HPDE6-E6E7 (cell line): Measurements from ENCODE around the gene SLC25A15.
A peak's percentile ranks its signal among the peaks of the same experiment; 100 is the strongest.

Source experiments
- DNase-seq: peaks from one replicate; pipeline ENCODE4 v3.0.0; 2011; ENCODE audit warnings: missing footprints; ENCODE audit errors: extremely low spot score

The SLC25A15 gene

GRCh38 chr13:40789275-40790153 lies at the start of gene SLC25A15:
Gene SLC25A15, plus strand, starts transcription at chr13:40789611. Its CDS starts 3,616 bp downstream, at chr13:40793227.
- peak; percentile 32 for DNase-seq

GRCh38 chr13:40749327-40749726 lies 40.1 kb upstream of the SLC25A15 start:
- no peak for DNase-seq

DNA sequence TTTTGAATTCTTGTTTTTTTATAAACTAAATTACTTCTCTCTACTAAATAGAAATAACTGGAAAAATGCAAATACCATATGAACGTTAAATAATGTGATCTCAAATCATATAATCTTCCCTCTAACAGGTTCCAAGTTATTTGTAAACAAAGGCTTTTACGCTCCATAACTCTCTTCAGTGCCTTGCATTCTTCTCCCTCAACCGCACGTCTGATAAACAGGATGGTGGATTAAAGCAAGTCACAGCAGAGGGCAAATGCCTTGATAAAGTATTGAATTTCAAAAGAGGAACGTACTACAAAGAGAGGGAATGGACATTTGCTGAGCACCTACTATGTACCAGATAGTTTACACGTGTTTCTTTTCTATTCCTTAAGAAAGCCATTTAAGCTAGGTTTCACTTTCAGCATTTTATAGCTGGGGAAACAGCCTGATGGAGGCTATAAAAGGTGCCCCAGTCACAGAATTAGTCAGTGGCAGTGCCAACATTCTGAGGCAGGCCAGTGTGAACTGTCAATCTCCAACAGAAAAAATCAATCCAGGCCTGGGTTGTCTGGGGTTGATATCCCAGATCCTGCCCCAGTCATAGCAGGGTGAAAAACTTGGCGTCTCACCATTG lies 34.2 kb upstream of the SLC25A15 start:
- DNase-seq: no peak

DNA sequence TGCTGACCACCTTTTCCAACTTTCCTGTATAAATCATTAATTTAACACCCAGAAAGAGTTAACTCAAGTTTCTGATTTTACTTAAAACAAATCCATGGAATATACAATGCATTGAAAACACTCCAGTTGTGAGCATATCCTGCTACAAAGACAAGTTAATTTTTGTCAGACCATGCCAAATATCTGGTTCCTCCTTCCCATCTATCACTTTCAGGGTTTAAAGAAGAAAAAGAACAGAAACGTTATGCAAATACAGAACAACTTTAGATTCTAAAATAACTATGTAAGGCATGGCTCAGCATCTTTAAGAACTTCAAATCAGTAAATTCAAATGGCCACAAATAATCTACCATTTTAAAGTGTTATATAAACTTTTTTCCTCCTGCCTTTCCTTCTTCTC lies 33.4 kb upstream of the SLC25A15 start:
- DNase-seq: no peak

DNA sequence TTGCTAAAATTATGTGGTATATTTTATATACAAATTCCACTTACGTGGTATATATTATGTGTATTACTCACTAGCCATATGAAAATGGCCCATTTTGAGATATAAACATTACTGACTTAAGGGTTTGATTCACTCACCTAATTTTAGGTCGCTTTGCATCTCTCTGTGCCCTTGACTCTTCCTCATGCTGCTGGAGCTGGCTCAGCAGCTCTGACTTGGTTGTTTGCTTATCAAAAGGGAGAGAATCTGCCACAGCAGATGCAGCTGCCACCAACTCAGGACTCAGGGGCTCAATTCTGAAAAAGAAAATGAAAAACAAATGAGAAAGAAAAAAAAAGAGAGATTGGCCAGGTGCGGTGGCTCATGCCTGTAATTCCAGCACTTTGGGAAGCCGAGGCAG lies 30.6 kb upstream of the SLC25A15 start:
- no peak for DNase-seq

DNA sequence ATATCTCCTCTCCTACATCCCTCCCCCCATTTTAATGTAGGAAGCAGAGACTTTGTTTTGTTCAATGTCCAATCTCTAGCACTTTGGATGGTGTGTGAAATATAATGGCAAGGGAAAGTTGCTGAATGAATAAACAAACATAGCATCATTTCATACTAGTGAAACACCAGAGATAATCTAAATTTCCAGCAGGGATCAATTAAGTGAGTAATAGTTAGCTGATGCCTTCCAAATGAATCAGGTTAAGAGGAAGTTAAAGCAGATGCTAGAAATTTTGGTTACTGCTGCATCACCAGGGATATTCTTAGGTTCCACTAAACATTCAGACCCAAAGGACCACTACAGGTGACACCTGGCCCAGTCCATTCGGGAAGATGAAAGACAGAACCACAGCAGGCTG lies 26.6 kb upstream of the SLC25A15 start:
- no peak for DNase-seq

GRCh38 chr13:40764587-40765403 lies 24.6 kb upstream of the SLC25A15 start:
- no peak for DNase-seq

DNA sequence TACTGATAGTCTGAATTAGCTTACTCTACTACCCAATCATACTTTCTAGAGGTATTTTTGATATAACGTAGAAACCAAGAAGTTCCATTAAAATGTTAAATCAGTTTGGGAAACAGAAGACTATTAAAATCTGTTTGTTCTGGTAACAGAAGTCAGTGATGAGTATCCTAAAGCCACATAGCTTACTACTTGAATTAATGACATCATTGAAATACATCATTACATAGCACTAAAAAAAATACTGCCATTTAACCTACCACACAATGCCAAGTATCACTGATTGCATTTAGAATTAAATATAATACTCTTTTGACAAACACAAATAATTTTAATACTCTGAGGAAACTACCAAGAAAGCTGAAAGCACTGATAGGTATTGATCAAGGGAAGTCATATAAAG lies 23.8 kb upstream of the SLC25A15 start:
- no peak for DNase-seq

- no peak for DNase-seq
These were observed 19.4 kb upstream of the SLC25A15 start for GRCh38 chr13:40769970-40770369.

GRCh38 chr13:40770609-40770933 lies 18.8 kb upstream of the SLC25A15 start:
- DNase-seq: no peak

- DNase-seq: peak; percentile 67
These were observed 18.3 kb upstream of the SLC25A15 start, which contains the start of gene MRPS31 for GRCh38 chr13:40770934-40771618. Gene MRPS31, minus strand, starts transcription at chr13:40771190. Its CDS starts 54 bp downstream, at chr13:40771136.

- no peak for DNase-seq
These were observed 16.5 kb upstream of the SLC25A15 start for GRCh38 chr13:40772765-40773473.

DNA sequence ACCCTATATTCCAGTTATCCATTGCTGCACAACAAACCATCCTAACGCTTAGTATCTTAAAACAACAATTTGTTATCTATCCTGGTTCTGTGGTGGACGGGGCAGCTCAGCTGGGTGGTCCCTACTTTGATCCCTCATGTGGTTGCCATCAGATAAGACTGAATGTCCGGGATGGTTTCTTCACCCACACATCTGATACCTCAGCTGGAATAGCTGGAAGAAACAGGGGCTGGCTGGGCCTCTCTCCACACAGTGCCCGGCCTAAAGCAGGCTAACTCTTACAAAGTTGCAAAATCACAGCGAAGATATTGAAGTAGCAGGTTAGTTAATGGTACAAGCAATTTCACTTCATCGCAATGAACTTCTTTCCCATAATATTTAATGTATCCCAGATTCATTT lies 14.7 kb upstream of the SLC25A15 start:
- DNase-seq: no peak

- DNase-seq: no peak
These were observed 13.2 kb upstream of the SLC25A15 start for GRCh38 chr13:40776232-40776631.

- no peak for DNase-seq
These were observed 12.7 kb upstream of the SLC25A15 start for GRCh38 chr13:40776681-40777165.

- DNase-seq: no peak
These were observed 12.1 kb upstream of the SLC25A15 start for GRCh38 chr13:40777166-40777808.

DNA sequence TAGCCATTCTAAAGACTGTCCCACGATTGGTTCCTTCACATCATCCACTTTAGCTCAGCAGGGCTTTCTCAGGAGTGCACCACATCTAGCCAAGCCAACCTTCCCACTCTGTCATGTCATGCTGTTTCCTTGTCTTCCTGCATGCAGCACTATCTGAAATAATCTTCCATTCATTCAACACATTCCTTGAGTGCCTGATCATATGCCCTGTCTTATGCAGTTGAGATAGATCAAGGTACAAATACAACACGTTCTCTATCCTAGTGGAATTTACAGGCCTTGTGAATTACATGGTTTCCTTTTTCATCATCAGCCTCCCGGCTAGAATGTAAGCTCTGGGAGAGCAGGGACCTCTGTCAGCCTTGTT lies 11.6 kb upstream of the SLC25A15 start:
- no peak for DNase-seq

DNA sequence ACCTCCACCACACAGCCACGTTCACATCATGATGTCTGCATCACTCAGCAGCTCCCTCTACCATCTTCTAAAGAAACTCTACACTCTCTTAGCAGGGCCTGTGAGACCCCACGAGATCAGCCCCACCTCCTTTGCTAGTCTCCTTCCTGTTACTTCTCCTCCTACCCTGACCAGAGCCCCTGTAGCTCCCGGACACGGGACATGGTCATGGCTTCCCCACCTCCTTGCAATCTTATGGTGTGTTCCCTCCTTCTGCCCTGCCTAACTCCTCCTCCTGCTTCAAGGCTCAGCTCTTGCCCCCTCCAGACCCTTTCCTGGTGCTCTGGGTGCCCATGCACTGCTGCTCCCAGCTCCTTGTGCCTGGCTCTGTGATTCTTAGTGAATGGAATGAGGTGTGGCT lies 10.4 kb upstream of the SLC25A15 start:
- no peak for DNase-seq

DNA sequence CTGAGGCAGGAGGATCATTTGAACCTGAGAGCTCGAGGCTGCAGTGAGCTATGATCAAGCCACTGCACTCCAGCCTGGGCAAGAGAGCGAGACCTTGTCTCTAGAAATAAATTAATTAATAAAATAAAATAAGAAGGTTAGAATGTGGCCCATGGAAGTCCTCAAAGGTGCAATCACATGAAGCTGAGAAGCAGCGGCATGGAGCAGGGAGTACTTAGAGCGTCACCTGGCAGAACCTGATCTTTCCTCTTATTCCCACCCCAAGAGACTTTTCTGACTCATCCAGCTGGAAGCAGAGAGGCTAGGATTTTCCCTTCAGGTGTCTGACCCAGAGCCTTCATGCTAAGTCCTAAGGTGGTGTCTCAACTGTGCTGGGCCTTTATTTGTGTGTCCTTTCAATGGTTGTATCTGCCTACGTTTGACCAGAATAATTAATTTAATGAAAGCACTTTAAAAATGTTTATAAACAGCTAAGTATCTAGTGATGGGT lies 9.6 kb upstream of the SLC25A15 start:
- no peak for DNase-seq

DNA sequence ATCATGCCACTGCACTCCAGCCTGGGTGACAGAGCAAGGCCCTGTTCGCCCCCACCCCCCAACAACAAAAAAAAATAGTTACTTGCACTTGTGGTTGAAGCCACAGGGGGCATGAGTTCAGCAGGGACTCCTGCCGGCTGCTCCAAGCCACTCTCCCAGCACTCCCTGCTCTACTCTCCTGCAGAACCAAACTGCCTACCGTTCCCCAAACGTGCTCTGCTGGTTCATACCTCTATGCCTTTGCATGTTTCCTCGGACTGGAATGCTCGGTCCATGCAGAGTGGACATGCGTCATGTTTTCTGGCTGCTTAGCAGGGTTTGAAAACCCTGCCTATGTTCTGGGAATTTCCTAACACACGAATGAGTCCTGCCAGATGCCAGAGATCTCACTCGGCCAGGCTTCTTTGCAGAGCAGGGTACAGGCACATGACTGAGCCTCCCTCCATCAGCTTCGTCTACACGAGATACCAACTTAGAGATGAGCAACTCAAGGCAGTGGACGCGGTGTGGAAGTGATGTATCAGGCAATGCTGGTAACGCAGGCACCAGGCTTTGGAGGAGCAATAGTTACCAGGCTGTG lies 8.5 kb upstream of the SLC25A15 start:
- DNase-seq: no peak
